BE2C (cell line): ENCODE measurements around the gene GSTM1.
"Not testable (repeated sequence)": the region's sequence is repeated elsewhere in the genome, so short reads cannot be mapped to it uniquely, and the experiment has no call there.

ENCODE experiments used
- DNase-seq: peaks from one replicate; pipeline ENCODE4 v3.0.0-alpha.2; 2020
- H3K27me3 ChIP-seq: fragments of 250-450 bp; sonication (Bioruptor Pico); 2 replicates; pipeline ENCODE4 v1.5.1; 2020; ENCODE audit warnings: mild to moderate bottlenecking
- H3K36me3 ChIP-seq: fragments of 250-450 bp; sonication (Bioruptor Pico); 2 replicates; pipeline ENCODE4 v1.5.1; 2020; ENCODE audit warnings: mild to moderate bottlenecking
- H3K4me1 ChIP-seq: fragments of 250-450 bp; sonication (Bioruptor Pico); 2 replicates; pipeline ENCODE4 v1.5.1; 2020
- H3K4me3 ChIP-seq: 2 replicates; pipeline ENCODE4 v1.5.1; 2011; ENCODE audit warnings: low read depth, low read length
- H3K9me3 ChIP-seq: fragments of 250-450 bp; sonication (Bioruptor Pico); 2 replicates; pipeline ENCODE4 v1.5.1; 2020
- CTCF ChIP-seq: IDR thresholded peaks from 2 replicates; pipeline ENCODE4 v1.5.1; 2012; ENCODE audit warnings: mild to moderate bottlenecking, low read depth, low read length

GSTM1 gene

GRCh38 chr1:109697066-109697465 lies 9.4 kb downstream of the GSTM1 start:
- Histone ChIP-seq H3K9me3 (no peaks in the 10 kb centered on the region), H3K4me3 (no peak overlapping the region), H3K27me3 (no peaks in the 10 kb centered on the region), H3K4me1 (no peaks in the 10 kb centered on the region), H3K36me3 (no peaks in the 10 kb centered on the region)
- no peak for DNase-seq
- TF ChIP-seq CTCF, result no peak

DNA sequence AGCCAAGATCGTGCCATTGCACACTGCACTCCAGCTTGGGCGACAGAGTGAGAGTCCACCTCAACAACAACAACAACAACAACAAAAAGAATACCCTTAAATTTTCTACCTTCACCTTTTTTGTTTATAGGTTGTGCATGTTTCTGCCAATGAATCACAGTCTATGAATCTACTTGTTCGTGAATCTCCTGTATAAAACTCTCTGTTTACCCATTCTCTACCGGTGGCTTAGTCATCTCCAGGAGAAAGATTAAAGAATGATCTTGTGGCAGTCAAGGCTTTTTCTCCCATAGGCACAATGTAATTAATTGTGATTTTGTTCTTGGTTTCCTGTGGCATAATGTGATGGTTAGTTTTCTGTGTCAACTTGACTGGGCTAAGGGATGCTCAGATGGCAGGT lies 10.2 kb downstream of the GSTM1 start:
- H3K36me3 ChIP-seq, H3K4me1 ChIP-seq, H3K27me3 ChIP-seq: not testable (repeated sequence)

GRCh38 chr1:109702940-109703339 lies 15.3 kb downstream of the GSTM1 start:
- not testable (repeated sequence) for H3K27me3 ChIP-seq, H3K36me3 ChIP-seq, DNase-seq, H3K9me3 ChIP-seq, H3K4me1 ChIP-seq, H3K4me3 ChIP-seq

More for the DNA sequence above, 10.2 kb downstream of the GSTM1 start:
- not testable (repeated sequence) for H3K9me3 ChIP-seq, H3K4me3 ChIP-seq, DNase-seq

DNA sequence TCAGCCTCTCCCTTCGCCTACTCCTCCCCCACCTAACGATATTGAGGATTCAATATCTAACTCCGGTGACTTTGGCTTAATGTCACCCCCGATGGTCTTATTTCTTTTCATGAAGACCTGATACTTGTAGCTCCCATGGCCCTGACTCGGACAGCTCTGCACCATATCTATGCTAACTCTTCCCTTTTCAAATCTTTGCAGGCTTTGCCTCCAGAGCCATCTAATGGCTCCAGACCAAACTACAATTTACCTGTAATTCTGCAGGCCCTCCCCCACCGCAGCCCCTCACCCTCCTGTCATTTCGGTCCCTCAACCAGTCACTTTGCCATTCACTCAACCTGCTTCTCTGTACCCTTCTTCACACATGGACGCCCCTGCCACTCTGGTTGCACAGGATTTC lies 16.6 kb downstream of the GSTM1 start:
- DNase-seq, result no peak

DNA sequence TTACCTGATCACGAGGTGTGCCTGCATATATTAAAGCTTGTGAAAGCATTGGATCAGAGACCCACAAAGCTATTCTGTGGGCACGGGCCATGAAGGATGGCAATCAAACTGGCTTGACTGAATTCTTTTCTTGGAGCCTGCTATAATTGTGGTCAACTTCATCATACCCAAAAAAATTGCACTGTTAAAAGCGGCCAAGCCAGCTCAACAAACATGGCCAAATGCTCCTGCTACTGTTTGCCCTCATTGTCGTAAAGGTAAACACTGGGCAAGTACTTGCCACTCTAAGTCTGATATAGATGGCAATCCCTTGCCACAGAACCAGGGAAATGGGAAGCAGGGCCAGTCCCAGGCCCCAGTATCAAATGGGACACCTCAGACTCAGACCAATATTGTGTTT lies 17.8 kb downstream of the GSTM1 start:
- Histone ChIP-seq H3K27me3 (no peaks in the 10 kb centered on the region), H3K4me1 (0 out of 2 replicates have a peak, but pooled peaks cover 3% of the 10 kb centered on the region), H3K9me3 (no peaks in the 10 kb centered on the region), H3K36me3 (no peaks in the 10 kb centered on the region), H3K4me3 (no peak overlapping the region)
- no peak for TF ChIP-seq CTCF
- no peak for DNase-seq

More for the DNA sequence above, 16.6 kb downstream of the GSTM1 start:
- Histone ChIP-seq H3K36me3 (no peaks in the 10 kb centered on the region), H3K4me3 (no peak overlapping the region), H3K4me1 (0 out of 2 replicates have a peak, but pooled peaks cover 3% of the 10 kb centered on the region), H3K9me3 (no peaks in the 10 kb centered on the region), H3K27me3 (no peaks in the 10 kb centered on the region)
- peak; percentile 17; the same call in 1 of the 2 replicates for TF ChIP-seq CTCF

- H3K4me3 ChIP-seq, H3K9me3 ChIP-seq, DNase-seq, H3K4me1 ChIP-seq, H3K27me3 ChIP-seq, H3K36me3 ChIP-seq: not testable (repeated sequence)
These were observed 21.3 kb downstream of the GSTM1 start for GRCh38 chr1:109708949-109709348.

- not testable (repeated sequence) for H3K4me1 ChIP-seq, DNase-seq, H3K9me3 ChIP-seq, H3K4me3 ChIP-seq, H3K27me3 ChIP-seq, H3K36me3 ChIP-seq
These were observed 22.2 kb downstream of the GSTM1 start for GRCh38 chr1:109709822-109710221.

DNA sequence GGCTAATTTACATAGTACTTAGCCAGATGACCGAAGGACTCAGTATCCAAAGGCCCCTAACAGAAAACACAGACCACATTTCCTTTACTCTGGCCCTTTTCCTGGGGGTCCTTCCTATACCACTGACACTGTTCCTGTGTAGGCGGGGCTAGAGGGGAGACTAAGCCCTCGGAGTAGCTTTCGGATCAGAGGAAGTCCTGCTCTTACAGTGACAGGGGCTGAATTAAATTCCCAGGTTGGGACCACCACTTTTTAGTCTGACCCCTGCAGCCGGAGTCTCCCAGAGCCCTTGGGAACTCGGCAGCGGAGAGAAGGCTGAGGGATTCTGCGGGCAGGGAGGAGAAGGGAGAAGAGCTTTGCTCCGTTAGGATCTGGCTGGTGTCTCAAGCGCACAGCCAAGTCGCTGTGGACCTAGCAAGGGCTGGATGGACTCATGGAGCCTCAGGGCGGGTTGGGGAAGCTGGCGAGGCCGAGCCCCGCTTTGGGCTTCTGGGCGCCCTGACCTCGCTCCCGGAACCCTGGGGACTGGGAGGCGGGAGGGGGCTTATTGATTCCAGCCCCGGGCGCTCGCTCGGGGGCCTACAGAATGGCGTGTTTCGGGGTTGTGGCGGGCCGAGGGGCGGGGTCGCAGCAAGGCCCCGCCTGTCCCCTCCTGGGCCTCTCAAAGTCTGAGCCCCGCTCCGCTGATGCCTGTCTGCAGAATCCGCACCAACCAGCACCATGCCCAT lies 24.1 kb downstream of the GSTM1 start, which contains the start of gene GSTM5:
GSTM5 (plus strand) TSS at position 659 of the 728 bp plus-strand sequence; CDS start at position 721, 62 bp downstream.
- not testable (repeated sequence) for H3K4me1 ChIP-seq, DNase-seq, H3K4me3 ChIP-seq, H3K9me3 ChIP-seq, H3K27me3 ChIP-seq, H3K36me3 ChIP-seq

DNA sequence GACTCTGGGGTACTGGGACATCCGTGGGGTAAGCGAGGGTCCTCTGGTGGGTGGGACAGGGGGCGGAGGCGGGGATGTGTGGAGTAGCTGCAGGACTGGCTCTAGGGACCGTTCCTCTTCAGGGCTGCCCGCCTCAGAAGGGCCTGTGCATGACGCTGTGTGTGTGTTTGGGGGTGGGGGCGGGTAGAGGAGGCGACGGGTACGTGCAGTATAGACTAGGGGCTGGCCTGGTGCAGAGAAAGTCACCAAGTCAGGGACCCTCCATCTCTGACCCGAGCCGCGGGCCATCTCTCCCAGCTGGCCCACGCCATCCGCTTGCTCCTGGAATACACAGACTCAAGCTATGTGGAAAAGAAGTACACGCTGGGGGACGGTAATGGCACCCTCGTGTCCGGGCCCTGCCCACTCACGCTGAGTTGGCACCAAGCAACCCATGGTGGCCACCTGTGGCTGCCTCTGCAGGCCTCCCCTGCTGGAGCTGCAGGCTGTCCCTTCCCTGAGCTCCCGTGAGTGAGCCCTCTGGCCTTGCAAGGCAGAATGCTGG lies 24.8 kb downstream of the GSTM1 start:
- TF ChIP-seq CTCF, result no peak
- no peak for DNase-seq
- Histone ChIP-seq H3K27me3 (no peaks in the 10 kb centered on the region), H3K4me1 (no peaks in the 10 kb centered on the region), H3K36me3 (no peaks in the 10 kb centered on the region), H3K9me3 (no peaks in the 10 kb centered on the region), H3K4me3 (no peak overlapping the region)
